ENCODE data around the gene ACRBP.
"Not testable (repeated sequence)": the region's sequence is repeated elsewhere in the genome, so short reads cannot be mapped to it uniquely, and the experiment has no call there.

Gene ACRBP

GRCh38 chr12:6606331-6607131, 40.7 kb downstream of the ACRBP start:
- H3K36me3 ChIP-seq (ENCODE audit: control insufficient read depth in 1 of 2, insufficient read depth in 2 of 2, low read length in 2 of 2): peaks cover 15 to 18% of the 10 kb centered on the region in 2 donors
- H3K4me1 ChIP-seq (ENCODE audit: control insufficient read depth in 1 of 2, insufficient read depth in 2 of 2, low read length in 2 of 2): peaks cover 43 to 46% of the 10 kb centered on the region in 2 donors
- H3K9ac ChIP-seq (ENCODE audit: low read depth in 1 of 2, low read length in 2 of 2): peak overlapping the region; percentile 75 to 81
- peak overlapping the region; percentile 85 to 86 for H3K4me3 ChIP-seq (ENCODE audit: low read depth in 1 of 2, low read length in 2 of 2)
- no peaks in the 10 kb centered on the region for H3K9me3 ChIP-seq (ENCODE audit: control insufficient read depth in 1 of 2, low read length in 2 of 2)
- peak overlapping the region; percentile 89 for H3K27ac ChIP-seq (ENCODE audit: low read depth, low read length)
- no peaks in the 10 kb centered on the region for H3K27me3 ChIP-seq (ENCODE audit: control insufficient read depth in 1 of 2, insufficient read depth in 2 of 2, low read length in 2 of 2)

- H3K27me3 ChIP-seq (ENCODE audit: control insufficient read depth in 1 of 2, insufficient read depth in 2 of 2, low read length in 2 of 2): no peaks in the 10 kb centered on the region
- H3K36me3 ChIP-seq (ENCODE audit: control insufficient read depth in 1 of 2, insufficient read depth in 2 of 2, low read length in 2 of 2): peaks cover 24 to 26% of the 10 kb centered on the region in 2 donors
- H3K9me3 ChIP-seq (ENCODE audit: control insufficient read depth in 1 of 2, low read length in 2 of 2): no peaks in the 10 kb centered on the region
- H3K27ac ChIP-seq (ENCODE audit: low read depth, low read length): peak overlapping the region; percentile 89
- peak overlapping the region; percentile 75 to 81 for H3K9ac ChIP-seq (ENCODE audit: low read depth in 1 of 2, low read length in 2 of 2)
- H3K4me1 ChIP-seq (ENCODE audit: control insufficient read depth in 1 of 2, insufficient read depth in 2 of 2, low read length in 2 of 2): peaks cover 43 to 46% of the 10 kb centered on the region in 2 donors
- H3K4me3 ChIP-seq (ENCODE audit: low read depth in 1 of 2, low read length in 2 of 2): peak overlapping the region; percentile 85 to 86
Measured at GRCh38 chr12:6605421-6606330, 41.6 kb downstream of the ACRBP start.

- H3K4me3 ChIP-seq (ENCODE audit: low read depth in 1 of 2, low read length in 2 of 2): peak overlapping the region; percentile 85 to 86
- no peaks in the 10 kb centered on the region for H3K27me3 ChIP-seq (ENCODE audit: control insufficient read depth in 1 of 2, insufficient read depth in 2 of 2, low read length in 2 of 2)
- H3K36me3 ChIP-seq (ENCODE audit: control insufficient read depth in 1 of 2, insufficient read depth in 2 of 2, low read length in 2 of 2): peaks cover 36 to 39% of the 10 kb centered on the region in 2 donors
- H3K4me1 ChIP-seq (ENCODE audit: control insufficient read depth in 1 of 2, insufficient read depth in 2 of 2, low read length in 2 of 2): peaks cover 43 to 46% of the 10 kb centered on the region in 2 donors
- H3K9me3 ChIP-seq (ENCODE audit: control insufficient read depth in 1 of 2, low read length in 2 of 2): no peaks in the 10 kb centered on the region
- H3K9ac ChIP-seq (ENCODE audit: low read depth in 1 of 2, low read length in 2 of 2): peak overlapping the region; percentile 52 to 75
- no peak overlapping the region for H3K27ac ChIP-seq (ENCODE audit: low read depth, low read length)
Measured at GRCh38 chr12:6604259-6605029, 42.8 kb downstream of the ACRBP start.

GRCh38 chr12:6603095-6603567, 44.1 kb downstream of the ACRBP start:
- Histone ChIP-seq H3K4me1 (ENCODE audit: control insufficient read depth in 1 of 2, insufficient read depth in 2 of 2, low read length in 2 of 2) (peaks cover 41 to 43% of the 10 kb centered on the region in 2 donors), H3K9me3 (ENCODE audit: control insufficient read depth in 1 of 2, low read length in 2 of 2) (no peaks in the 10 kb centered on the region), H3K4me3 (ENCODE audit: low read depth in 1 of 2, low read length in 2 of 2) (no peak overlapping the region), H3K36me3 (ENCODE audit: control insufficient read depth in 1 of 2, insufficient read depth in 2 of 2, low read length in 2 of 2) (peaks cover 39 to 50% of the 10 kb centered on the region in 2 donors), H3K9ac (ENCODE audit: low read depth in 1 of 2, low read length in 2 of 2) (peak overlapping the region in 1 of 2 donors; percentile 44), H3K27ac (ENCODE audit: low read depth, low read length) (no peak overlapping the region), H3K27me3 (ENCODE audit: control insufficient read depth in 1 of 2, insufficient read depth in 2 of 2, low read length in 2 of 2) (no peaks in the 10 kb centered on the region)

- Histone ChIP-seq H3K27me3 (ENCODE audit: control insufficient read depth in 1 of 2, insufficient read depth in 2 of 2, low read length in 2 of 2) (no peaks in the 10 kb centered on the region), H3K9me3 (ENCODE audit: control insufficient read depth in 1 of 2, low read length in 2 of 2) (no peaks in the 10 kb centered on the region), H3K27ac (ENCODE audit: low read depth, low read length) (no peak overlapping the region), H3K4me1 (ENCODE audit: control insufficient read depth in 1 of 2, insufficient read depth in 2 of 2, low read length in 2 of 2) (peaks cover 35 to 37% of the 10 kb centered on the region in 2 donors), H3K4me3 (ENCODE audit: low read depth in 1 of 2, low read length in 2 of 2) (no peak overlapping the region), H3K9ac (ENCODE audit: low read depth in 1 of 2, low read length in 2 of 2) (peak overlapping the region in 1 of 2 donors; percentile 44), H3K36me3 (ENCODE audit: control insufficient read depth in 1 of 2, insufficient read depth in 2 of 2, low read length in 2 of 2) (peaks cover 45 to 56% of the 10 kb centered on the region in 2 donors)
Measured at GRCh38 chr12:6602526-6602925, 44.7 kb downstream of the ACRBP start.

DNA sequence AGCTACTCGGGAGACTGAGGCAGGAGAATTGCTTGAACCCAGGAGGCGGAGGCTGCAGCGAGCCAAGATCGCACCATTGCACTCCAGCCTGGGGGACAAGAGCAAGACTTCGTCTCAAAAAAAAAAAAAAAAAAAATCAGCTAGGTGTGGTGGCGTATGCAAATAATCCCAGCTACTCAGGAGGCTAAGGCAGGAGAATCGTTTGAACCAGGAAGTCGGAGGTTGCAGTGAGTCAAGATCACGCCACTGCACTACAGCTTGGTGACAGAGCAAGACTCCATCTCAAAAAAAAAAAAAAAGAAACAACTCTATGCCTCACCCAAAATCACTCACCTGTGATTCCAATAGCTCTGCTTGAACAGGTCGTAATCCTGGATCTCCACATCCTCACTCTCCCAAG, 51.6 kb downstream of the ACRBP start:
- H3K4me1 ChIP-seq (ENCODE audit: control insufficient read depth in 1 of 2, insufficient read depth in 2 of 2, low read length in 2 of 2); H3K9ac ChIP-seq (ENCODE audit: low read depth in 1 of 2, low read length in 2 of 2); H3K27ac ChIP-seq (ENCODE audit: low read depth, low read length); H3K27me3 ChIP-seq (ENCODE audit: control insufficient read depth in 1 of 2, insufficient read depth in 2 of 2, low read length in 2 of 2); H3K9me3 ChIP-seq (ENCODE audit: control insufficient read depth in 1 of 2, low read length in 2 of 2); H3K4me3 ChIP-seq (ENCODE audit: low read depth in 1 of 2, low read length in 2 of 2): not testable (repeated sequence)
- peaks cover 67 to 94% of the 10 kb centered on the region in 2 donors for H3K36me3 ChIP-seq (ENCODE audit: control insufficient read depth in 1 of 2, insufficient read depth in 2 of 2, low read length in 2 of 2)

GRCh38 chr12:6592087-6592486, 55.1 kb downstream of the ACRBP start:
- no peak overlapping the region for H3K9ac ChIP-seq (ENCODE audit: low read depth in 1 of 2, low read length in 2 of 2)
- no peaks in the 10 kb centered on the region for H3K9me3 ChIP-seq (ENCODE audit: control insufficient read depth in 1 of 2, low read length in 2 of 2)
- H3K27me3 ChIP-seq (ENCODE audit: control insufficient read depth in 1 of 2, insufficient read depth in 2 of 2, low read length in 2 of 2): no peaks in the 10 kb centered on the region
- H3K27ac ChIP-seq (ENCODE audit: low read depth, low read length): no peak overlapping the region
- no peaks in the 10 kb centered on the region for H3K4me1 ChIP-seq (ENCODE audit: control insufficient read depth in 1 of 2, insufficient read depth in 2 of 2, low read length in 2 of 2)
- H3K4me3 ChIP-seq (ENCODE audit: low read depth in 1 of 2, low read length in 2 of 2): no peak overlapping the region
- peaks cover 61 to 96% of the 10 kb centered on the region in 2 donors for H3K36me3 ChIP-seq (ENCODE audit: control insufficient read depth in 1 of 2, insufficient read depth in 2 of 2, low read length in 2 of 2)

Data from duodenal mucosa (tissue), 2 donors.